Measurements from ENCODE around the gene FBXO11.

- TF ChIP-seq CTCF (conservative IDR thresholded peaks at IDR 0.05) (no peak), ZFX (IDR thresholded peaks at IDR 0.05) (no peak)
Observed at GRCh38 chr2:47896450-47896968, 9.8 kb downstream of the FBXO11 start.
